AG09309 (cell line): Measurements from ENCODE around the gene RSPH1.

ENCODE experiments used
- DNase-seq: peaks from one replicate; pipeline ENCODE4 v3.0.0-alpha.2; 2010; ENCODE audit warnings: low read depth
- H3K4me3 ChIP-seq: 2 replicates; pipeline ENCODE4 v1.5.1; 2011; ENCODE audit warnings: mild to moderate bottlenecking, low read depth, low read length, moderate library complexity; ENCODE audit not compliant: control insufficient read depth
- TF ChIP-seq, protein P1 (sequence below): IDR thresholded peaks from 2 replicates; pipeline ENCODE4 v1.5.1; 2011; ENCODE audit warnings: mild to moderate bottlenecking, low read depth, low read length, inconsistent platforms; ENCODE audit not compliant: insufficient read depth, control insufficient read depth; ENCODE audit errors: missing control alignments

The RSPH1 gene

DNA sequence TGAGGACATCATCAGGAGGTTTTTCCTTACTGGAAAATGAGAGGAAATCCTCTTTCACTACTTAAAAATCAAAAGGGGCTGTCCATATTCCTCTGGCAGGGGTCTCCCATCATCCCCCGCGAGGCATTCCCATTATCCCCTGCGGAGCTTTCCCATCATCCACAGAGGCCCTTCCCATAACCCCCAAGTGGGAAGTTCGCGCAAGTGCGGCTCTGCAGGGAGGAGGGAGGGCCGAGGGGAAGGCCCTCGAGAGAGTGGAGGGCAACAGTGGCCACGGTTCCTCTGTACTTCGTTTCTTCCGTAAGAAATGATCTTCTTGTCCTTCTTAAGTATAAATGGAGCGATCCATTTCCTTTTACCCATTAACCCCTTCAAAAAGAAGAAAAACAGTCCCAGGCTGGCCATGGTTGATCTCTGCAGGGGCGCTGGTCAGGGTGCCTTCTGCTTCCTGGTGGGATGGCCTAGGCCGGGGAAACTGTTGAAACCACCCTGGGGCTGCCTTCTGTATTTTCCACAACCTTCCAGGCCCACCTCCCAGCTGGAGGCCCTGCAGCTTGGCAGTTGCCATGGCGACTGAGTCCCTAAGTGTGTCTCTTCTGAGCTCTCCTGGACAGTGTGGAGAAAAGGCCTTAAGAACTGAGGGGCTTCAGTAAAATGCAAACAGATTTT lies 3.6 kb upstream of the RSPH1 start:
- no peak overlapping the region for H3K4me3 ChIP-seq
- TF ChIP-seq, protein P1, sequence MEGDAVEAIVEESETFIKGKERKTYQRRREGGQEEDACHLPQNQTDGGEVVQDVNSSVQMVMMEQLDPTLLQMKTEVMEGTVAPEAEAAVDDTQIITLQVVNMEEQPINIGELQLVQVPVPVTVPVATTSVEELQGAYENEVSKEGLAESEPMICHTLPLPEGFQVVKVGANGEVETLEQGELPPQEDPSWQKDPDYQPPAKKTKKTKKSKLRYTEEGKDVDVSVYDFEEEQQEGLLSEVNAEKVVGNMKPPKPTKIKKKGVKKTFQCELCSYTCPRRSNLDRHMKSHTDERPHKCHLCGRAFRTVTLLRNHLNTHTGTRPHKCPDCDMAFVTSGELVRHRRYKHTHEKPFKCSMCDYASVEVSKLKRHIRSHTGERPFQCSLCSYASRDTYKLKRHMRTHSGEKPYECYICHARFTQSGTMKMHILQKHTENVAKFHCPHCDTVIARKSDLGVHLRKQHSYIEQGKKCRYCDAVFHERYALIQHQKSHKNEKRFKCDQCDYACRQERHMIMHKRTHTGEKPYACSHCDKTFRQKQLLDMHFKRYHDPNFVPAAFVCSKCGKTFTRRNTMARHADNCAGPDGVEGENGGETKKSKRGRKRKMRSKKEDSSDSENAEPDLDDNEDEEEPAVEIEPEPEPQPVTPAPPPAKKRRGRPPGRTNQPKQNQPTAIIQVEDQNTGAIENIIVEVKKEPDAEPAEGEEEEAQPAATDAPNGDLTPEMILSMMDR, result no peak
- DNase-seq, result no peak

- TF ChIP-seq, protein P1, result no peak
- no peak for DNase-seq
- H3K4me3 ChIP-seq, result no peak overlapping the region
Observed at GRCh38 chr21:42498012-42498411, 2.0 kb upstream of the RSPH1 start.

DNA sequence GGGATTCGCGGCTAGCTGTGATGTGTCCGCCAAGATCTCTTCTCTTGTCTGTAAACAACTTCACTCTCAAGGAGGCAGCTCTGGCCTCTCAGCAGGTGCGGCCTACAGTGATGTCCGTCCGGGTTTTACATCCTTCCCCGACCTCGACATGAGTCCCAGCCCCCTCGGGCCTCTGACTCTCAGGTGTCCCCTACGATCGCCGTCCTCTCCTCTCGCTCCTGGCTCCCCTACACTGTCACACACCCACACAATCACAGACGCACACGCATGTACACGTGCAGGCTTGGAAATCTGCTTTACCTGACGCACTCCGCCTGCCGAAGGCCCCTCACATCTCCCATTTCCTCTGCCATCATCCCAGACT lies 797 bp upstream of the RSPH1 start:
- TF ChIP-seq, protein P1, result no peak
- no peak for DNase-seq

DNA sequence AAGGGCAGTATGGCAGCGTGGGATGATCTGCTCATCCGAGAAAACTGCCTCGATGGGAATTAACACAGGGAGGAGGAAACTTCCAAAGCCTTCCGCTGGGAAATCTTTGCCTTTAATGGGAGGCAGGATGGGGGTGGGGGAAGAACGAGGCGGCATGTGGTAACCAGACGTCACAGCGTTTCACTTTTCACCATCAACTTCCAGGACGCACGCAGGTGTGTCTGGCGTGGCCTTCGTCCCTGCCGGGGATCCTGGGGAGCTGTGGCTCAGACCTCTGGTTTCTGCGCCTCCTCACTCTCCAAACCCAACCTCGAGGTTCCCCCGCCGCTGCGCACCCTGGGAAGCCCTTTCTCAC lies 282 bp downstream of the RSPH1 start:
- TF ChIP-seq, protein P1, result no peak
- DNase-seq, result no peak
- H3K4me3 ChIP-seq, result peak overlapping the region; percentile 47

More for the DNA sequence above, 797 bp upstream of the RSPH1 start:
- H3K4me3 ChIP-seq, result peak overlapping the region; percentile 47

DNA sequence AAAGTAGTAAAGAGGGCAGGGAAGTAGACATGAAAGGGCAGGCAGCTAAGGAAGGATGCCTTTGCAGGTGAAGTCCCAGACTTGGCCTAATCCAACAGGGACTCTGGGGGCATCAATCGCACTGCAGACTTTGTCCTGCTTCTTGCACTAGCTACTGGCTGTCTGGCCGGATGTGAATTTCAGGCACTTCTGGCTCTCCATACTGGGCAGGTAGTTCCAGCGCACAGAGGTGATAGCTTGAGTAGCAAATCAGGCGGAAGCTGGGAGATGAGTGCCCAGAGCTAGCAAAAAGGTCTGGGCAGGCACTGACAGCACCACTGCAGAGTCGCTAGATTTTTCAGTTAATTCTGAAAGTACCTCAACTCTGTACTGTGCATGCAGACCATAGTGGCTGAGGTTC lies 997 bp downstream of the RSPH1 start:
- no peak for DNase-seq
- TF ChIP-seq, protein P1, result no peak
- no peak overlapping the region for H3K4me3 ChIP-seq

DNA sequence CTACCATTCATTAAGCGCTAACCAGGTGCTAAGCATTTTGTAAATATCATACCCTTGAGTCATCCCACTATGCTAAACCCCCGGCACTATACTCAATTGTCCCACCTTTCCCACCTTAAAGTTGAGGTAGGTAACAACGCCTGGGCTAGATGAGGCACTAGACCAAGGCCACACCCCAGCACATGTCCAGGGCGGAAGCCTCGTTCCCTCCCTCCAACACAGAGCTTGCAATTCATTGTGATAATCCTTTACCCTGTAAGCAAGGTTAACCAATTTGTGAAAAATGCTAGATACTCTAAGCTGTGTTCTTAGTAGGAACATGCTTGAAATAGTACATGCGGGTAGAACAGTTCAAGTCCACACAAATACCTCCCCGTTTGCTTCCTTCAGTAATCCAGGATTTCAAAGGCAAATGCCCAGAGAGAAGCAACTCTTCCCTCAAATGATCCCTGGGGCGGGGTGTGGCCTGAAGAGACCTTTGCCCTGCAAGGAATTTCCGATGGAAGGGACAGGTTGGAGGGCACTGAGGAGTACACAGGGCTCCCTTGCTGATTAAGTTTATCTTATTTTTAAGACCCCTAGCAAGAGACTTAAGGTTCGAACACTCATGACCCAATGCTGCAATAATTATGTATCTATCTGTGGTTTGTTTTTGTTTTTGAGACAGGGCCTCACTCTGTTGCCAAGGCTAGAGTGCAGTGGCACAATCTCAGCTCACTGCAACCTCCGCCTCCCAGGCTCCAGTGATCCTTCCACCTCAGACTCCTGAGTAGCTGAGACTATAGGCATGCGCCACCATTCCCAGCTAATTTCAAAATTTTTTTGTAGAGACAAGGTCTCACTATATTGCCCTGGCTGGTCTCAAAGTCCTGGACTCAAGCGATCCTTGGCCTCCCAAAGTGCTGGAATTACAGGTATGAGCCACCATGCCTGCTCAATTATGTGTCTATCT lies 2.6 kb downstream of the RSPH1 start:
- TF ChIP-seq, protein P1, result no peak
- no peak for DNase-seq
- H3K4me3 ChIP-seq, result no peak overlapping the region
